ENCODE measurements around the gene ENPEP. TPM values are rescaled to one million over a fixed set of nuclear protein-coding genes. Genes with fewer than 3 reads are reported as not detected.
"Not testable (repeated sequence)": the region's sequence is repeated elsewhere in the genome, so short reads cannot be mapped to it uniquely, and the experiment has no call there.

Gene ENPEP, protein sequence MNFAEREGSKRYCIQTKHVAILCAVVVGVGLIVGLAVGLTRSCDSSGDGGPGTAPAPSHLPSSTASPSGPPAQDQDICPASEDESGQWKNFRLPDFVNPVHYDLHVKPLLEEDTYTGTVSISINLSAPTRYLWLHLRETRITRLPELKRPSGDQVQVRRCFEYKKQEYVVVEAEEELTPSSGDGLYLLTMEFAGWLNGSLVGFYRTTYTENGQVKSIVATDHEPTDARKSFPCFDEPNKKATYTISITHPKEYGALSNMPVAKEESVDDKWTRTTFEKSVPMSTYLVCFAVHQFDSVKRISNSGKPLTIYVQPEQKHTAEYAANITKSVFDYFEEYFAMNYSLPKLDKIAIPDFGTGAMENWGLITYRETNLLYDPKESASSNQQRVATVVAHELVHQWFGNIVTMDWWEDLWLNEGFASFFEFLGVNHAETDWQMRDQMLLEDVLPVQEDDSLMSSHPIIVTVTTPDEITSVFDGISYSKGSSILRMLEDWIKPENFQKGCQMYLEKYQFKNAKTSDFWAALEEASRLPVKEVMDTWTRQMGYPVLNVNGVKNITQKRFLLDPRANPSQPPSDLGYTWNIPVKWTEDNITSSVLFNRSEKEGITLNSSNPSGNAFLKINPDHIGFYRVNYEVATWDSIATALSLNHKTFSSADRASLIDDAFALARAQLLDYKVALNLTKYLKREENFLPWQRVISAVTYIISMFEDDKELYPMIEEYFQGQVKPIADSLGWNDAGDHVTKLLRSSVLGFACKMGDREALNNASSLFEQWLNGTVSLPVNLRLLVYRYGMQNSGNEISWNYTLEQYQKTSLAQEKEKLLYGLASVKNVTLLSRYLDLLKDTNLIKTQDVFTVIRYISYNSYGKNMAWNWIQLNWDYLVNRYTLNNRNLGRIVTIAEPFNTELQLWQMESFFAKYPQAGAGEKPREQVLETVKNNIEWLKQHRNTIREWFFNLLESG
- total RNA-seq (not detected), polyA plus RNA-seq (not detected)

DNA sequence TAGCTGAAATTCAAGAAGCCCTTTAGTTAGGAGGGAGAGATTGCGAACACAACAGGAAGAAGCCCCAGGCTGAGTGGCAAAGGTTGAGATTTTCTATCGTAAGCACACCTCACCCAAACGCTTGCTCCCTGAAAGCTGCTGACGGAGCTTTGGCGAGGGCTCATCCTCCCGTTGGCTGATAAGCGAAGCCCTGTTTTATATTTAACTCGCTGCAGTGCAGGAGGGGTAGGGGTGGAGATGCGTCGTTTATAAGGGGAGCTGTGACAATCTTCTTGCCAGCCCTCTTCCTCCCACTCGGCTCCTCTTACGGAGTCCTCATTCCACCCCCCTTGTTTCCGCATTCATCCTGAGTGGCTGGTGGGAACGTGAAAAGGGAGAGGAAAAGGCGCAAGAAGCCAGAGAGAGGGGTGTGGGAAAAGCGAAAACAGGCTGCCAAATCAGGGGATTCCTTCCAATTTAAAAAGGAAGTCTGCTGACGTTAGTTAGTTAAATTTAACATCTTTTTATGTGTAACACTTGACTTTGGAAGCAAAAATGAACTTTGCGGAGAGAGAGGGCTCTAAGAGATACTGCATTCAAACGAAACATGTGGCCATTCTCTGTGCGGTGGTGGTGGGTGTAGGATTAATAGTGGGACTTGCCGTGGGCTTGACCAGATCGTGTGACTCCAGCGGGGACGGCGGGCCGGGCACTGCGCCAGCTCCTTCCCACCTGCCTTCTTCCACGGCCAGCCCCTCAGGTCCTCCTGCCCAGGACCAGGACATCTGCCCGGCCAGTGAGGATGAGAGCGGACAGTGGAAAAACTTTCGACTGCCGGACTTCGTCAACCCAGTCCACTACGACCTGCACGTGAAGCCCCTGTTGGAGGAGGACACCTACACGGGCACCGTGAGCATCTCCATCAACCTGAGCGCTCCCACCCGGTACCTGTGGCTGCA, at the start of gene ENPEP:
Gene ENPEP, plus strand, starts transcription at position 275 of the 938 bp plus-strand sequence. Its CDS starts 260 bp downstream, at position 535.
- Mint-ChIP-seq H3K4me3 (no peak within 1 kb of the TSS), H3K27ac (no peak within 1 kb of the TSS)
- CTCF ChIA-PET (ENCODE audit: partially characterized antibody) = interaction anchor here (1.0 kb wide), 1 partner anchor 41 kb away, joined by 4 read pairs; no protein-coding TSS in a partner anchor

GRCh38 chr4:110431805-110432204, 44.1 kb upstream of the ENPEP start:
- H3K9me3 Mint-ChIP-seq = peaks cover 0 to 14% (median 4%) of the 10 kb centered on the region in 8 donors
- H3K9me3 ChIP-seq (ENCODE audit: control insufficient read depth in 1 of 2, low read length in 2 of 2); H3K4me3 Mint-ChIP-seq; CTCF ChIA-PET (ENCODE audit: partially characterized antibody); H3K4me3 ChIP-seq (ENCODE audit: low read length in 2 of 2); H3K36me3 ChIP-seq (ENCODE audit: insufficient read depth, low read length); H3K27me3 ChIP-seq (ENCODE audit: insufficient read depth, low read length); intact Hi-C loops (cut with micrococcal nuclease); H3K4me1 ChIP-seq (ENCODE audit: insufficient read depth, low read length); DNase-seq; H3K4me1 Mint-ChIP-seq; H3K27ac ChIP-seq (ENCODE audit: low read depth, low read length); POLR2A ChIA-PET (ENCODE audit: partially characterized antibody); H3K36me3 Mint-ChIP-seq; H3K27ac Mint-ChIP-seq: not testable (repeated sequence)
- H3K27me3 Mint-ChIP-seq = peaks cover 0 to 12% of the 10 kb centered on the region in 2 donors

More for the DNA sequence above, at the start of gene ENPEP:
- no peak within 1 kb of the TSS for H3K4me3 ChIP-seq (ENCODE audit: low read length in 2 of 2)
- H3K27me3 ChIP-seq (ENCODE audit: insufficient read depth, low read length) = no peaks in the 10 kb centered on the region
- Mint-ChIP-seq H3K4me1 (no peaks in the 10 kb centered on the region), H3K36me3 (no peaks in the 10 kb centered on the region), H3K9me3 (no peaks in the 10 kb centered on the region), H3K27me3 (peaks cover 8 to 16% of the 10 kb centered on the region in 2 donors)
- no peaks in the 10 kb centered on the region for H3K36me3 ChIP-seq (ENCODE audit: insufficient read depth, low read length)
- H3K27ac ChIP-seq (ENCODE audit: low read depth, low read length) = no peak within 1 kb of the TSS
- intact Hi-C loops (cut with micrococcal nuclease) = no loop called here
- no peaks in the 10 kb centered on the region for H3K4me1 ChIP-seq (ENCODE audit: insufficient read depth, low read length)
- DNase-seq = no peak
- no peaks in the 10 kb centered on the region for H3K9me3 ChIP-seq (ENCODE audit: control insufficient read depth in 1 of 2, low read length in 2 of 2)
- POLR2A ChIA-PET (ENCODE audit: partially characterized antibody) = no interaction called here

DNA sequence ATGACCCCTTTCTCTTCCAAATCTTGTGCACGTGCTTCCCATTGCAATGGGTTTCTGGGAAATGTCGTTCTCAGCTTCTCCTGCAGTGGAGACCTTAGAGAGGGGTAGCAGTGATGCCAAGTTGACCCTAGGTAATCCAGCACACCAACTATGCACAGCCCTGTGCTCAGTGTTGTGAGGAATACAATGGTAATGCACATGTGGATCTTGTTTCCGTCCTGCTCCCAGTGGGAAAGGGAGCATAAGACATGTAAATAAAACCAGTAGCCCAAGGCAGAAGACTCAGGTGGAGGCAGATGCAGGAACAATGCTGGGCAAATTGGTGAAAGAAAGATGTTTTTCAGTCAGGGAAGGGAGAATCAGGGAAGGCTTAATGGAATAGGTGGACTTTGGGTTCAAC, 38.7 kb upstream of the ENPEP start:
- H3K4me1 ChIP-seq (ENCODE audit: insufficient read depth, low read length); intact Hi-C loops (cut with micrococcal nuclease); H3K4me1 Mint-ChIP-seq; H3K4me3 ChIP-seq (ENCODE audit: low read length in 2 of 2); H3K9me3 ChIP-seq (ENCODE audit: control insufficient read depth in 1 of 2, low read length in 2 of 2); H3K36me3 ChIP-seq (ENCODE audit: insufficient read depth, low read length); CTCF ChIA-PET (ENCODE audit: partially characterized antibody); H3K36me3 Mint-ChIP-seq; H3K27ac Mint-ChIP-seq; POLR2A ChIA-PET (ENCODE audit: partially characterized antibody); DNase-seq; H3K27ac ChIP-seq (ENCODE audit: low read depth, low read length); H3K4me3 Mint-ChIP-seq; H3K27me3 ChIP-seq (ENCODE audit: insufficient read depth, low read length): not testable (repeated sequence)
- Mint-ChIP-seq H3K9me3 (peaks cover 0 to 14% (median 3%) of the 10 kb centered on the region in 8 donors), H3K27me3 (peaks cover 1 to 11% of the 10 kb centered on the region in 2 donors)

- H3K9me3 ChIP-seq (ENCODE audit: control insufficient read depth in 1 of 2, low read length in 2 of 2); H3K4me1 ChIP-seq (ENCODE audit: insufficient read depth, low read length); H3K36me3 Mint-ChIP-seq; DNase-seq; CTCF ChIA-PET (ENCODE audit: partially characterized antibody); H3K36me3 ChIP-seq (ENCODE audit: insufficient read depth, low read length); H3K4me3 ChIP-seq (ENCODE audit: low read length in 2 of 2); intact Hi-C loops (cut with micrococcal nuclease); H3K27ac Mint-ChIP-seq; H3K27ac ChIP-seq (ENCODE audit: low read depth, low read length); H3K4me1 Mint-ChIP-seq; H3K4me3 Mint-ChIP-seq; H3K27me3 ChIP-seq (ENCODE audit: insufficient read depth, low read length); POLR2A ChIA-PET (ENCODE audit: partially characterized antibody): not testable (repeated sequence)
- peaks cover 0 to 13% (median 2%) of the 10 kb centered on the region in 8 donors for H3K9me3 Mint-ChIP-seq
- peaks cover 1 to 17% of the 10 kb centered on the region in 2 donors for H3K27me3 Mint-ChIP-seq
These were observed 36.7 kb upstream of the ENPEP start for GRCh38 chr4:110439209-110439608.

DNA sequence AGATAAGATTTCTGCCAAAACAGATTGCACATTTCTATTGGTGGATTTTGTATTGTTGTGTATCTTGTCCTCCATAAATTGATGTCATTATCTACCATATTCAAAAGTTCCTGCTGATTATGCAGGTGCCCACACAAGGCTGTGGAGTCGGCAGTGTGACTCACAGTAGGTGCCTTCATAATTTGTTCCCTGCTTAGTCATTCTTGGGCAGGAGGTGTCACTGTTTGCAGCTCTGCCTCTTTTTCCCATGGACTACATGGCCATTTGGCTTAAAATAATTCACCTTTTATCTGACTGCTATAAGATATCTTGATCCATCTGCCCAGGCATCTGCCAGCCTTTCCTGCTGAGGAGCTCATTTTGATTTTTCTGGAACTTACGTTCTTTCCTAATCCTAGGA, 33.6 kb upstream of the ENPEP start:
- H3K9me3 ChIP-seq (ENCODE audit: control insufficient read depth in 1 of 2, low read length in 2 of 2) = no peaks in the 10 kb centered on the region
- H3K27me3 ChIP-seq (ENCODE audit: insufficient read depth, low read length) = no peaks in the 10 kb centered on the region
- H3K4me1 Mint-ChIP-seq = no peaks in the 10 kb centered on the region
- no peaks in the 10 kb centered on the region for H3K36me3 Mint-ChIP-seq
- intact Hi-C loops (cut with micrococcal nuclease) = no loop called here
- ChIA-PET POLR2A (ENCODE audit: partially characterized antibody) (no interaction called here), CTCF (ENCODE audit: partially characterized antibody) (interaction anchor here (1.6 kb wide), 1 partner anchor 27 kb away, joined by 3 read pairs; no protein-coding TSS in a partner anchor)
- H3K4me3 Mint-ChIP-seq = no peak overlapping the region
- H3K36me3 ChIP-seq (ENCODE audit: insufficient read depth, low read length) = no peaks in the 10 kb centered on the region
- no peak overlapping the region for H3K4me3 ChIP-seq (ENCODE audit: low read length in 2 of 2)
- no peak for DNase-seq
- no peaks in the 10 kb centered on the region for H3K4me1 ChIP-seq (ENCODE audit: insufficient read depth, low read length)
- no peak overlapping the region for H3K27ac Mint-ChIP-seq
- no peak overlapping the region for H3K27ac ChIP-seq (ENCODE audit: low read depth, low read length)
- peaks cover 4 to 10% of the 10 kb centered on the region in 2 donors for H3K27me3 Mint-ChIP-seq
- H3K9me3 Mint-ChIP-seq = peaks cover 0 to 3% (median 0%) of the 10 kb centered on the region in 8 donors

GRCh38 chr4:110442788-110443187, 33.2 kb upstream of the ENPEP start:
- CTCF ChIA-PET (ENCODE audit: partially characterized antibody) = interaction anchor here (1.6 kb wide), 1 partner anchor 26 kb away, joined by 3 read pairs; no protein-coding TSS in a partner anchor
- no peaks in the 10 kb centered on the region for H3K4me1 ChIP-seq (ENCODE audit: insufficient read depth, low read length)
- H3K9me3 ChIP-seq (ENCODE audit: control insufficient read depth in 1 of 2, low read length in 2 of 2) = no peaks in the 10 kb centered on the region
- H3K4me3 ChIP-seq (ENCODE audit: low read length in 2 of 2) = no peak overlapping the region
- H3K9me3 Mint-ChIP-seq = peaks cover 0 to 3% (median 0%) of the 10 kb centered on the region in 8 donors
- intact Hi-C loops (cut with micrococcal nuclease) = no loop called here
- peaks cover 4 to 10% of the 10 kb centered on the region in 2 donors for H3K27me3 Mint-ChIP-seq
- POLR2A ChIA-PET (ENCODE audit: partially characterized antibody) = no interaction called here
- H3K36me3 Mint-ChIP-seq = no peaks in the 10 kb centered on the region
- no peaks in the 10 kb centered on the region for H3K36me3 ChIP-seq (ENCODE audit: insufficient read depth, low read length)
- H3K4me3 Mint-ChIP-seq = no peak overlapping the region
- no peak overlapping the region for H3K27ac ChIP-seq (ENCODE audit: low read depth, low read length)
- no peaks in the 10 kb centered on the region for H3K4me1 Mint-ChIP-seq
- no peaks in the 10 kb centered on the region for H3K27me3 ChIP-seq (ENCODE audit: insufficient read depth, low read length)
- no peak overlapping the region for H3K27ac Mint-ChIP-seq
- no peak for DNase-seq

All from CD4-positive, alpha-beta memory T cell (primary cell).